ENCODE data around the gene TMEM184A. TPM values are rescaled to one million over a fixed set of nuclear protein-coding genes. Genes with fewer than 3 reads are reported as not detected.
A peak's percentile ranks its signal among the peaks of the same experiment; 100 is the strongest.

Gene TMEM184A
- total and polyA plus RNA-seq, 2 of the 13 experiments (the other 11 are each of a cell fraction or from before 2014, with no cell fraction given), result 9.5 to 20.4 TPM

DNA sequence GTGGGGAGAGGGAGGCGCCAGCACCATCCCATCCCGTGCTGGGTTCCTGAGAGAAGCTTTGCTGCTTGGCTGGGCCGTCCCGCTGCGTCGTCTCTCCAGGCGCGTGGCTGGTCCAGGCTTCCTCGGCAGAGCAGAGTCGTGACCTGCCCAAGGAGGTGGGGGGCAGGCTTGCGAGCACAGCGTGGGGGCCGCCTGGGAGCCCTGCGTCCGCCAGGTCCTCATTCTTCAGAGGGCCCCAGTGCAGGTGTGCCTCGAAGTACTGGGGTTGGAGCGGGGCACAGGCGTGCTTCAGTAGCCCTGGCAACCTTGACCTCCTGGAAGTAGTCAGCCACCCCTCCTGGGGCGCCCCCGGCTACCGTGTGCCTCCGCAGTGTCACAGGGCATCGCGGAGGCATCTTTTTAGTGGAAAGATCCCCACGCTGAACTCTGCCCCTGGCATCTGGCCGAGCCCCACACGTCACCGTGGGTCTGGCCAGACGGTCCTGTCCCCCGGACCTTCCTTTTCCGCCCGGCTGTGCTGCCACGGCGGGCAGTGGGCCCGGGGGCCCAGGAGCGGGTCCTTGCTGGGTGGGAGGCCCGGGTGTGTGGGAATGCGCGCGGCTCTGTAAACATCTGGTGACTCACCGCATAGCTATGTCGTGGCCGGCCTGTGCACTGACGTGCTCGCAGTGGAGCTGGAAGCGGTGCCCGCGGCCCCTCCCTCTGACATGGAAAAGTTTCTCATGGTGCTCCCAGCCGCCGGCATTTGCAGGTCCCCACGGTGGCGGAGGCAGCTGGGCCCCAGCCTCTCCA lies 19.1 kb downstream of the TMEM184A start (continued):
- TF ChIP-seq, protein P1, sequence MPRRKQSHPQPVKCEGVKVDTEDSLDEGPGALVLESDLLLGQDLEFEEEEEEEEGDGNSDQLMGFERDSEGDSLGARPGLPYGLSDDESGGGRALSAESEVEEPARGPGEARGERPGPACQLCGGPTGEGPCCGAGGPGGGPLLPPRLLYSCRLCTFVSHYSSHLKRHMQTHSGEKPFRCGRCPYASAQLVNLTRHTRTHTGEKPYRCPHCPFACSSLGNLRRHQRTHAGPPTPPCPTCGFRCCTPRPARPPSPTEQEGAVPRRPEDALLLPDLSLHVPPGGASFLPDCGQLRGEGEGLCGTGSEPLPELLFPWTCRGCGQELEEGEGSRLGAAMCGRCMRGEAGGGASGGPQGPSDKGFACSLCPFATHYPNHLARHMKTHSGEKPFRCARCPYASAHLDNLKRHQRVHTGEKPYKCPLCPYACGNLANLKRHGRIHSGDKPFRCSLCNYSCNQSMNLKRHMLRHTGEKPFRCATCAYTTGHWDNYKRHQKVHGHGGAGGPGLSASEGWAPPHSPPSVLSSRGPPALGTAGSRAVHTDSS (CRISPR knock-in tag; conservative IDR thresholded peaks at IDR 0.05), result no peak
- TF ChIP-seq MAF1 (CRISPR knock-in tag; IDR thresholded peaks at IDR 0.05; ENCODE audit: borderline replicate concordance) (peak; percentile 60; the same call in 1 of the 2 replicates), ZNF75D (CRISPR knock-in tag; IDR thresholded peaks at IDR 0.05; ENCODE audit: borderline replicate concordance) (no peak), AGO2 (optimal IDR thresholded peaks at IDR 0.05; ENCODE audit: low read depth, low read length) (no peak), TMF1 (CRISPR knock-in tag; IDR thresholded peaks at IDR 0.05; ENCODE audit: low read depth) (no peak), ZNF674 (CRISPR knock-in tag; IDR thresholded peaks at IDR 0.05; ENCODE audit: low read depth) (no peak), SMC3 (IDR thresholded peaks at IDR 0.05; ENCODE audit: low read length) (no peak), GABPB1 (CRISPR knock-in tag; IDR thresholded peaks at IDR 0.05) (peak; percentile 81), STAT5B (CRISPR knock-in tag; IDR thresholded peaks at IDR 0.05) (no peak), HNRNPLL (IDR thresholded peaks at IDR 0.05; ENCODE audit: low read depth, low read length, poor library complexity, severe bottlenecking) (peak; percentile 51), SRSF4 (IDR thresholded peaks at IDR 0.05; ENCODE audit: low read depth, low read length, poor library complexity, severe bottlenecking) (no peak), HHEX (CRISPR knock-in tag; IDR thresholded peaks at IDR 0.05) (no peak), KLF13 (CRISPR knock-in tag; IDR thresholded peaks at IDR 0.05) (no peak)
- TF ChIP-seq, protein P2, sequence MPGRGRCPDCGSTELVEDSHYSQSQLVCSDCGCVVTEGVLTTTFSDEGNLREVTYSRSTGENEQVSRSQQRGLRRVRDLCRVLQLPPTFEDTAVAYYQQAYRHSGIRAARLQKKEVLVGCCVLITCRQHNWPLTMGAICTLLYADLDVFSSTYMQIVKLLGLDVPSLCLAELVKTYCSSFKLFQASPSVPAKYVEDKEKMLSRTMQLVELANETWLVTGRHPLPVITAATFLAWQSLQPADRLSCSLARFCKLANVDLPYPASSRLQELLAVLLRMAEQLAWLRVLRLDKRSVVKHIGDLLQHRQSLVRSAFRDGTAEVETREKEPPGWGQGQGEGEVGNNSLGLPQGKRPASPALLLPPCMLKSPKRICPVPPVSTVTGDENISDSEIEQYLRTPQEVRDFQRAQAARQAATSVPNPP (CRISPR knock-in tag; IDR thresholded peaks at IDR 0.05), result no peak
- TF ChIP-seq, protein P3, sequence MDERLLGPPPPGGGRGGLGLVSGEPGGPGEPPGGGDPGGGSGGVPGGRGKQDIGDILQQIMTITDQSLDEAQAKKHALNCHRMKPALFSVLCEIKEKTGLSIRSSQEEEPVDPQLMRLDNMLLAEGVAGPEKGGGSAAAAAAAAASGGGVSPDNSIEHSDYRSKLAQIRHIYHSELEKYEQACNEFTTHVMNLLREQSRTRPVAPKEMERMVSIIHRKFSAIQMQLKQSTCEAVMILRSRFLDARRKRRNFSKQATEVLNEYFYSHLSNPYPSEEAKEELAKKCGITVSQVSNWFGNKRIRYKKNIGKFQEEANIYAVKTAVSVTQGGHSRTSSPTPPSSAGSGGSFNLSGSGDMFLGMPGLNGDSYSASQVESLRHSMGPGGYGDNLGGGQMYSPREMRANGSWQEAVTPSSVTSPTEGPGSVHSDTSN (CRISPR knock-in tag; IDR thresholded peaks at IDR 0.05), result no peak
- TF ChIP-seq, protein P4, sequence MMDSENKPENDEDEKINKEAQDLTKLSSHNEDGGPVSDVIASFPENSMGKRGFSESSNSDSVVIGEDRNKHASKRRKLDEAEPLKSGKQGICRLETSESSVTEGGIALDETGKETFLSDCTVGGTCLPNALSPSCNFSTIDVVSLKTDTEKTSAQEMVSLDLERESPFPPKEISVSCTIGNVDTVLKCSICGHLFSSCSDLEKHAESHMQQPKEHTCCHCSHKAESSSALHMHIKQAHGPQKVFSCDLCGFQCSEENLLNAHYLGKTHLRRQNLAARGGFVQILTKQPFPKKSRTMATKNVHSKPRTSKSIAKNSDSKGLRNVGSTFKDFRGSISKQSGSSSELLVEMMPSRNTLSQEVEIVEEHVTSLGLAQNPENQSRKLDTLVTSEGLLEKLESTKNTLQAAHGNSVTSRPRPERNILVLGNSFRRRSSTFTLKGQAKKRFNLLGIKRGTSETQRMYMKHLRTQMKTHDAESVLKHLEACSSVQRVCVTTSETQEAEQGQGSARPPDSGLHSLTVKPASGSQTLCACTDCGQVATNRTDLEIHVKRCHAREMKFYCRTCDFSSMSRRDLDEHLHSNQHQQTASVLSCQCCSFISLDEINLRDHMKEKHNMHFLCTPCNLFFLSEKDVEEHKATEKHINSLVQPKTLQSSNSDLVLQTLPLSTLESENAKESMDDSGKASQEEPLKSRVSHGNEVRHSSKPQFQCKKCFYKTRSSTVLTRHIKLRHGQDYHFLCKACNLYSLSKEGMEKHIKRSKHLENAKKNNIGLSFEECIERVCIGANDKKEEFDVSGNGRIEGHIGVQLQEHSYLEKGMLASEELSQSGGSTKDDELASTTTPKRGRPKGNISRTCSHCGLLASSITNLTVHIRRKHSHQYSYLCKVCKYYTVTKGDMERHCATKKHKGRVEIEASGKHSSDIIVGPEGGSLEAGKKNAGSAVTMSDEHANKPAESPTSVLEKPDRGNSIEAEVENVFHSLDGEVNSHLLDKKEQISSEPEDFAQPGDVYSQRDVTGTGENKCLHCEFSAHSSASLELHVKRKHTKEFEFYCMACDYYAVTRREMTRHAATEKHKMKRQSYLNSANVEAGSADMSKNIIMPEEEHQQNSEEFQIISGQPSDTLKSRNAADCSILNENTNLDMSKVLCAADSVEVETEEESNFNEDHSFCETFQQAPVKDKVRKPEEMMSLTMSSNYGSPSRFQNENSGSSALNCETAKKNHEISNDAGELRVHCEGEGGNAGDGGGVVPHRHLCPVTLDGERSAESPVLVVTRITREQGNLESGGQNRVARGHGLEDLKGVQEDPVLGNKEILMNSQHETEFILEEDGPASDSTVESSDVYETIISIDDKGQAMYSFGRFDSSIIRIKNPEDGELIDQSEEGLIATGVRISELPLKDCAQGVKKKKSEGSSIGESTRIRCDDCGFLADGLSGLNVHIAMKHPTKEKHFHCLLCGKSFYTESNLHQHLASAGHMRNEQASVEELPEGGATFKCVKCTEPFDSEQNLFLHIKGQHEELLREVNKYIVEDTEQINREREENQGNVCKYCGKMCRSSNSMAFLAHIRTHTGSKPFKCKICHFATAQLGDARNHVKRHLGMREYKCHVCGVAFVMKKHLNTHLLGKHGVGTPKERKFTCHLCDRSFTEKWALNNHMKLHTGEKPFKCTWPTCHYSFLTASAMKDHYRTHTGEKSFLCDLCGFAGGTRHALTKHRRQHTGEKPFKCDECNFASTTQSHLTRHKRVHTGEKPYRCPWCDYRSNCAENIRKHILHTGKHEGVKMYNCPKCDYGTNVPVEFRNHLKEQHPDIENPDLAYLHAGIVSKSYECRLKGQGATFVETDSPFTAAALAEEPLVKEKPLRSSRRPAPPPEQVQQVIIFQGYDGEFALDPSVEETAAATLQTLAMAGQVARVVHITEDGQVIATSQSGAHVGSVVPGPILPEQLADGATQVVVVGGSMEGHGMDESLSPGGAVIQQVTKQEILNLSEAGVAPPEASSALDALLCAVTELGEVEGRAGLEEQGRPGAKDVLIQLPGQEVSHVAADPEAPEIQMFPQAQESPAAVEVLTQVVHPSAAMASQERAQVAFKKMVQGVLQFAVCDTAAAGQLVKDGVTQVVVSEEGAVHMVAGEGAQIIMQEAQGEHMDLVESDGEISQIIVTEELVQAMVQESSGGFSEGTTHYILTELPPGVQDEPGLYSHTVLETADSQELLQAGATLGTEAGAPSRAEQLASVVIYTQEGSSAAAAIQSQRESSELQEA (CRISPR knock-in tag; IDR thresholded peaks at IDR 0.05; ENCODE audit: not compliant biosample characterization), result no peak

All from HepG2 (cell line).